Tibial nerve (tissue), 4 donors: Measurements from ENCODE around the gene NEMF. TPM values are rescaled to one million over a fixed set of nuclear protein-coding genes. Genes with fewer than 3 reads are reported as not detected.

Source experiments
- DNase-seq, 2 donors: peaks; one replicate each; pipeline ENCODE4 v3.0.0-alpha.2; 2019; ENCODE audit warnings: low spot score in 2 of 2
- H3K27ac ChIP-seq, 4 donors: fragments of 200-600 bp; sonication (generic) in 3 of 4; one replicate each; pipeline ENCODE4 v1.5.1; 2017 to 2019; ENCODE audit warnings: mild to moderate bottlenecking in 1 of 4
- H3K27me3 ChIP-seq, 2 donors: fragments of 200-600 bp; sonication (generic) in 1 of 2; one replicate each; pipeline versions ENCODE4 v1.5.1 to v1.6.0; 2017 to 2019
- H3K36me3 ChIP-seq, 3 donors: fragments of 200-600 bp; sonication (generic); one replicate each; pipeline ENCODE4 v1.5.1; 2018 to 2019
- H3K4me1 ChIP-seq, 4 donors: fragments of 200-600 bp; sonication (generic) in 3 of 4; one replicate each; pipeline ENCODE4 v1.5.1; 2017 to 2019
- H3K4me3 ChIP-seq, 4 donors: fragments of 200-600 bp; sonication (generic) in 3 of 4; one replicate each; pipeline ENCODE4 v1.5.1; 2017 to 2019; ENCODE audit warnings: mild to moderate bottlenecking in 1 of 4, moderate library complexity in 1 of 4
- H3K9me3 ChIP-seq, 4 donors: fragments of 200-600 bp; sonication (generic) in 3 of 4; one replicate each; pipeline ENCODE4 v1.5.1; 2017 to 2019
- CTCF ChIP-seq, 5 experiments: fragments of 200-600 bp in 3 of 5; fragments of 450-650 bp in 2 of 5; sonication (generic) in 3 of 5; IDR thresholded peaks; one replicate each; pipeline ENCODE4 v1.5.1; 2016 to 2019; ENCODE audit warnings: antibody characterized with exemption in 5 of 5, mild to moderate bottlenecking in 3 of 5, moderate library complexity in 2 of 5
- EP300 ChIP-seq, 2 donors: sonication (generic); formaldehyde crosslinking; IDR thresholded peaks; one replicate each; pipeline ENCODE4 v1.6.1; 2017; ENCODE audit warnings: antibody characterized with exemption in 2 of 2, mild to moderate bottlenecking in 1 of 2
- POLR2A ChIP-seq, 2 donors: fragments of 450-650 bp; IDR thresholded peaks; one replicate each; pipeline ENCODE4 v1.6.1; 2017; ENCODE audit warnings: antibody characterized with exemption in 2 of 2, mild to moderate bottlenecking in 2 of 2, moderate library complexity in 2 of 2
- WGBS, 2 donors: methylation state at CpG; one replicate each; pipeline ENCODE4 v1.1.5; 2018; 5-methylcytosine and 5-hydroxymethylcytosine counted together
- total RNA-seq, 4 donors: library from RNA; depleted of rRNA; stranded (reverse); fragments of >200 nt; gene quantifications; one replicate each; pipeline ENCODE4 v1.1.0, GENCODE V29; 2016

Gene NEMF
- total RNA-seq, 4 donors from 2014 or later = 100 to 215 (median 138) TPM

GRCh38 chr14:49865431-49865859 lies 12.9 kb upstream of the NEMF start:
- H3K4me1 ChIP-seq = peaks cover 0 to 50% (median 11%) of the 10 kb centered on the region in 4 donors
- H3K9me3 ChIP-seq = no peaks in the 10 kb centered on the region
- H3K4me3 ChIP-seq = no peak overlapping the region
- WGBS, 2 donors = 2 to 3% methylated on average over 4 of the region's 4 CpGs
- H3K27me3 ChIP-seq = no peaks in the 10 kb centered on the region
- DNase-seq = peak; percentile 78 to 91
- H3K36me3 ChIP-seq = no peaks in the 10 kb centered on the region
- no peak for TF ChIP-seq POLR2A (IDR thresholded peaks at IDR 0.05)
- TF ChIP-seq CTCF (IDR thresholded peaks at IDR 0.05) = peak; percentile 69 to 86 (median 79)
- peak in 1 of 2 donors; percentile 30 for TF ChIP-seq EP300 (IDR thresholded peaks at IDR 0.05)
- H3K27ac ChIP-seq = peak overlapping the region in 3 of 4 donors; percentile 29 to 96 (median 95)

GRCh38 chr14:49863487-49864281 lies 11.1 kb upstream of the NEMF start:
- Histone ChIP-seq H3K27me3 (no peaks in the 10 kb centered on the region), H3K27ac (peak overlapping the region; percentile 90 to 97 (median 96)), H3K9me3 (no peaks in the 10 kb centered on the region), H3K36me3 (no peaks in the 10 kb centered on the region), H3K4me1 (peaks cover 0 to 44% (median 11%) of the 10 kb centered on the region in 4 donors), H3K4me3 (peak overlapping the region; percentile 59 to 92 (median 64))
- peak in 1 of 2 donors; percentile 25 for DNase-seq
- TF ChIP-seq CTCF (IDR thresholded peaks at IDR 0.05) (no peak), POLR2A (IDR thresholded peaks at IDR 0.05) (no peak), EP300 (IDR thresholded peaks at IDR 0.05) (no peak)
- WGBS, 2 donors = 18 to 24% methylated on average over 9 of the region's 9 CpGs

GRCh38 chr14:49862089-49862673 lies 9.6 kb upstream of the NEMF start:
- no peaks in the 10 kb centered on the region for H3K9me3 ChIP-seq
- 1% methylated on average over 23 to 30 of the region's 30 CpGs for WGBS, 2 donors
- peak overlapping the region; percentile 45 to 92 (median 64) for H3K4me3 ChIP-seq
- H3K4me1 ChIP-seq = peaks cover 0 to 36% (median 8%) of the 10 kb centered on the region in 4 donors
- peak overlapping the region; percentile 90 to 97 (median 96) for H3K27ac ChIP-seq
- TF ChIP-seq EP300 (IDR thresholded peaks at IDR 0.05) (no peak), POLR2A (IDR thresholded peaks at IDR 0.05) (peak in 1 of 2 donors; percentile 41), CTCF (IDR thresholded peaks at IDR 0.05) (peak; percentile 99 to 100 (median 100))
- peak; percentile 73 to 88 for DNase-seq
- no peaks in the 10 kb centered on the region for H3K27me3 ChIP-seq
- no peaks in the 10 kb centered on the region for H3K36me3 ChIP-seq

GRCh38 chr14:49861699-49862088 lies 9.1 kb upstream of the NEMF start:
- no peaks in the 10 kb centered on the region for H3K27me3 ChIP-seq
- WGBS, 2 donors = 0 to 1% methylated on average over 12 of the region's 12 CpGs
- peak overlapping the region; percentile 90 to 97 (median 96) for H3K27ac ChIP-seq
- TF ChIP-seq CTCF (IDR thresholded peaks at IDR 0.05) (no peak), EP300 (IDR thresholded peaks at IDR 0.05) (no peak), POLR2A (IDR thresholded peaks at IDR 0.05) (peak in 1 of 2 donors; percentile 49)
- H3K9me3 ChIP-seq = no peaks in the 10 kb centered on the region
- peak overlapping the region; percentile 45 to 92 (median 64) for H3K4me3 ChIP-seq
- H3K4me1 ChIP-seq = peaks cover 0 to 33% (median 7%) of the 10 kb centered on the region in 4 donors
- DNase-seq = peak; percentile 37 to 70
- H3K36me3 ChIP-seq = no peaks in the 10 kb centered on the region
